Mucosa of descending colon (tissue), 3 donors: Measurements from ENCODE around the gene KRT86. TPM values are rescaled to one million over a fixed set of nuclear protein-coding genes. Genes with fewer than 3 reads are reported as not detected.
"Not testable (repeated sequence)": the region's sequence is repeated elsewhere in the genome, so short reads cannot be mapped to it uniquely, and the experiment has no call there.

ENCODE experiments used
- ATAC-seq: fragments of 200-7000 bp; cut with Tn5 transposase; one replicate; pipeline ENCODE4 v1.9.1; 2020; ENCODE audit warnings: mild to moderate bottlenecking, moderate library complexity
- DNase-seq, 3 donors: peaks; one replicate each; pipeline ENCODE4 v3.0.0-alpha.2; 2020
- H3K36me3 ChIP-seq: fragments of 200-600 bp; one replicate; pipeline ENCODE4 v1.8.0; 2021; ENCODE audit warnings: low read depth, mild to moderate bottlenecking
- H3K4me1 ChIP-seq: fragments of 200-600 bp; one replicate; pipeline ENCODE4 v1.8.0; 2021; ENCODE audit warnings: low read depth, mild to moderate bottlenecking
- H3K4me3 ChIP-seq: fragments of 200-600 bp; one replicate; pipeline ENCODE4 v1.8.0; 2021; ENCODE audit warnings: mild to moderate bottlenecking
- H3K9me3 ChIP-seq: fragments of 200-600 bp; one replicate; pipeline ENCODE4 v1.8.0; 2021; ENCODE audit warnings: mild to moderate bottlenecking
- intact Hi-C, 2 donors: fragments of 100-400 bp; cut with DNase I in 1 of 2; cut with micrococcal nuclease in 1 of 2; formaldehyde crosslinking; loops; one replicate each; pipeline versions ENCODE4 v1.11.0 to v1.11.1; 2022; cut with DNase I, micrococcal nuclease
- total RNA-seq, 3 donors: library from RNA; stranded (reverse); fragmentation: NEBNext Ultra II Directional in 2 of 3; extraction: Animal tissue kit (Norgen Biotek cat#: 25700) in 2 of 3; gene quantifications; one replicate each; pipeline versions ENCODE4 v1.2.1 to v1.2.4, GENCODE V29; 2021 to 2023
- TF ChIP-seq, protein P1 (sequence below): fragments of 200-600 bp; IDR thresholded peaks from one replicate; pipeline ENCODE4 v1.8.0; 2022; ENCODE audit warnings: antibody characterized with exemption, mild to moderate bottlenecking
- donor health status: DM: no; HTN: no; CAD: no; lungs with moderate emphysema.
- donor health status: DM: no; HTN: no; CAD: no.
- donor health status: DM: no; HTN: yes; CAD: no.

Gene KRT86
- total RNA-seq, 3 donors from 2014 or later = 0.35 to 0.58 TPM; not detected in 1

DNA sequence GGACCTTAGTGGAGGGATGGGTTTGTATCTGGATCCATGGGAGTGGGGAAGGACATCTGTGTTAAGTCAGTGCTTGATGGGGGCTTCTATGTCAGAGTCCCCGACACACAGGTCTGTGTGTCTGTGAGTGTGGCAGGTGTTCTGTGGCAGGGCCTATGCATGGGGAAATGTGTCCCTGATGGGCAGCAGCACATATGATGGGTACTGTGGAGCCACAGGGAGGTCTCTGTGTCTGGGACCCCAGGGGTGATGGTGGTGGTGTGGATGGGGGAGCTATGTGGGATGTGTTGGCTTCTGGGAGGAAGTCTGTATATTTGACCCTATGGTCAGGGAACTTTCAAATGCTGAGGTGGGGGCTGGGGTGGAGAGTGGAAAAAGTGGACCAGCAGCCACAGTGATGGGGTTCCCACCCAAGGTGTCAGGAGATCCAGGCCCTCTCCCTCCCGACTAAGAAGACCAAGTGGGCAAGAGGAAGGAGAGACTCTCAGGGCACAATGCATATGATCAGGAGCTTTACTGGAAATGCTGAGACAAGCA is 24.9 kb upstream of the KRT86 start:
- no peaks in the 10 kb centered on the region for H3K36me3 ChIP-seq
- intact Hi-C loops = no loop called here
- no peaks in the 10 kb centered on the region for H3K4me1 ChIP-seq
- ATAC-seq (no peak), DNase-seq (no peak)
- H3K9me3 ChIP-seq = no peaks in the 10 kb centered on the region
- no peak overlapping the region for H3K4me3 ChIP-seq
- TF ChIP-seq, protein P1, sequence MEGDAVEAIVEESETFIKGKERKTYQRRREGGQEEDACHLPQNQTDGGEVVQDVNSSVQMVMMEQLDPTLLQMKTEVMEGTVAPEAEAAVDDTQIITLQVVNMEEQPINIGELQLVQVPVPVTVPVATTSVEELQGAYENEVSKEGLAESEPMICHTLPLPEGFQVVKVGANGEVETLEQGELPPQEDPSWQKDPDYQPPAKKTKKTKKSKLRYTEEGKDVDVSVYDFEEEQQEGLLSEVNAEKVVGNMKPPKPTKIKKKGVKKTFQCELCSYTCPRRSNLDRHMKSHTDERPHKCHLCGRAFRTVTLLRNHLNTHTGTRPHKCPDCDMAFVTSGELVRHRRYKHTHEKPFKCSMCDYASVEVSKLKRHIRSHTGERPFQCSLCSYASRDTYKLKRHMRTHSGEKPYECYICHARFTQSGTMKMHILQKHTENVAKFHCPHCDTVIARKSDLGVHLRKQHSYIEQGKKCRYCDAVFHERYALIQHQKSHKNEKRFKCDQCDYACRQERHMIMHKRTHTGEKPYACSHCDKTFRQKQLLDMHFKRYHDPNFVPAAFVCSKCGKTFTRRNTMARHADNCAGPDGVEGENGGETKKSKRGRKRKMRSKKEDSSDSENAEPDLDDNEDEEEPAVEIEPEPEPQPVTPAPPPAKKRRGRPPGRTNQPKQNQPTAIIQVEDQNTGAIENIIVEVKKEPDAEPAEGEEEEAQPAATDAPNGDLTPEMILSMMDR = no peak

DNA sequence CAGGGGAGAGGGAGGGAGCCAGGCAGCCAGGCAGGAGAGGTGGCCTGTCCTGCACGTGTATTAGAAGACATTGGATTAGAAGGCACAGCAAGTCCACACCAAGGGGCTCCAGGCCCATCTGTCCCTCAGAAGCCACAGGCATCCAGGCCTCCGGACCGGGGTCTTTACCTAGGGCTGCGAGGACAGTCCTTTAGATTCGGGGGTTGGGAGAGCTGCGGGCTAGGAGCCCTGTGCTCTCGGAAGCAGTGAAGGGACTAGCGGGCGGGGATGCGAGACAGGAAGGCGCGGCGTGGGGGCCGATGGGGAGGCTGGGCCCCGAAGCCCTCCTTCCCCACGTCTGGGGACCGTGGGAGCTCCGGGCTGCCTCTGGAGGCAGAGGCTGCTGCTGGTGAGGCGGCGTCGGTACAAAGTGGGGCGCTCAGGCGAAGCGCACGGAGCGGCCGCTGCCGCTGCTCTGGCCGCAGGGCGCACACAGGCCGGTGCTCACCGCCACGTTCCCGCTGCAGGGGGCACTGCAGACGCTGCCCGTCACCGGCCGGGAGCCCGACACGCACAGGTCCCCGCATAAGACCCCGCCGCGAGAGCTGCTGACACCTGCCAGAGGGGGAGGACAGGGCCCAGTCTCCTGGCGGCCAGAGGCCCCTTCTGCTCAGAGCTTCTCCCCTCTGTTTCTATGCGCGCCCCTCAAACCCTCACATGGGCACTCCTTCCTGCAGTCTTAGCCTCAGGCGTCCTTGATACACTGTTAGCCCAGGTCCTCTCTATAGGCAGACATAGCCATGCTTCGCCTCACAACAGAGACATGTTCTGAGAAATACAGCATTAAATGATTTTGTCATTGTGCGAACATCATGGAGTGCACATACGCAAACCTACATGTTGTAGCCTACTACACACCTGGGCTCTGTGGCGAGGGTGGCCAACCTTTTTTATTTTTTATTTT is 24.1 kb upstream of the KRT86 start:
- DNase-seq (no peak), ATAC-seq (no peak)
- no peaks in the 10 kb centered on the region for H3K36me3 ChIP-seq
- intact Hi-C loops = no loop called here
- TF ChIP-seq, protein P1 = no peak
- no peak overlapping the region for H3K4me3 ChIP-seq
- no peaks in the 10 kb centered on the region for H3K4me1 ChIP-seq
- no peaks in the 10 kb centered on the region for H3K9me3 ChIP-seq

DNA sequence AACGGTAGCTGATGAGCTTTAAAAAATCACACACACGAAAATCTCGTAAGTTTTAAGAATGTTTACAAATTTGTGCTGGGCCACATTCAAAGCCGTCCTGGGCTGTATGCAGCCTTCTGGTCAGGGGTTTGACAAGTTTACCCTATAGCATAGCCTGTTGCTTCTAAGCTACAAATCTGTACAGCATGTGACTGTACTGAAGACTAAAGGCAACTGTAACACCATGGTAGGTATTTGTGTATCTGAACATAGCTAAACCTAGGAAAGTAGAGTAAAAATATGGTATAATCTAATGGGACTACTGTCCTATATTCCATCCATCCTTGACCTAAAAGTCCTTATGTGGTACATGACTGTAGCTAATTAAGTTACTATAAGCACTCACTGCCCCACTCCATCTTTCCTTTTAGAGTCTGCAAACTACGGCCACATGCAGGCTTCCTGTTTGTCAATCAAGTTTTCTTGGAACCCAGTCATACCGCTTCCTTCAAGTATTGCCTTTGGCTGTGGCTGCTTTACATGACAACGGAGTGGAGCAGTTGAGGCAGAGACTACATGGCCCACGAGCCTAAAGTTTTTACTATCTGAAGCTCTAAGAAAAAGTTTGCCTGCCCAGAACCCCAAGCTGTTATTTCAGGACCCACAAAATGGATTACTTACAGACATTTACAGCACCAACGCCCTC is 22.9 kb upstream of the KRT86 start:
- TF ChIP-seq, protein P1 = no peak
- Histone ChIP-seq H3K36me3 (no peaks in the 10 kb centered on the region), H3K4me1 (no peaks in the 10 kb centered on the region), H3K4me3 (no peak overlapping the region), H3K9me3 (no peaks in the 10 kb centered on the region)
- DNase-seq (no peak), ATAC-seq (no peak)
- intact Hi-C loops = no loop called here

DNA sequence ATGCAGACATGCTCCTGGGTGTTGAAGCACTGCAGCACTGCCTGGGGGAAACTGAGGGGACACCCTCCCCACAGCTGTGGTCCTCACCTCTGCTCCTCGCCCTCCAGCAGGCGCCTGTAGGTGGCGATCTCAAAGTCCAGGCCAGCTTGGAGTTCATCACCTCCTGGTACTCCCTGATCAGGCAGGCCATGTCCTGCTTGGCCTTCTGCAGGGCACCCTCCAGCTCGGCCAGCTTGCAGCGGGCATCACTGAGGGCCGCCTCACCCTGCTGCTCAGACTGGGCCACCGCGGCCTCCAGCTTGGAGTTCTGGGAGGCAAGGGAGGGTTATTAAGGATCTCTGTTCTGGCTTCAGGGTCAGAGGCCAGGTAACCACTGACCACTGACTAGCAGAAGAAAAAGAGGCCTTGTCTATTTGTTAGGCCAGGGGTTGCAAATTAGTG is 22.2 kb upstream of the KRT86 start:
- DNase-seq, intact Hi-C loops, H3K4me1 ChIP-seq, H3K9me3 ChIP-seq, H3K4me3 ChIP-seq, ATAC-seq, H3K36me3 ChIP-seq: not testable (repeated sequence)

DNA sequence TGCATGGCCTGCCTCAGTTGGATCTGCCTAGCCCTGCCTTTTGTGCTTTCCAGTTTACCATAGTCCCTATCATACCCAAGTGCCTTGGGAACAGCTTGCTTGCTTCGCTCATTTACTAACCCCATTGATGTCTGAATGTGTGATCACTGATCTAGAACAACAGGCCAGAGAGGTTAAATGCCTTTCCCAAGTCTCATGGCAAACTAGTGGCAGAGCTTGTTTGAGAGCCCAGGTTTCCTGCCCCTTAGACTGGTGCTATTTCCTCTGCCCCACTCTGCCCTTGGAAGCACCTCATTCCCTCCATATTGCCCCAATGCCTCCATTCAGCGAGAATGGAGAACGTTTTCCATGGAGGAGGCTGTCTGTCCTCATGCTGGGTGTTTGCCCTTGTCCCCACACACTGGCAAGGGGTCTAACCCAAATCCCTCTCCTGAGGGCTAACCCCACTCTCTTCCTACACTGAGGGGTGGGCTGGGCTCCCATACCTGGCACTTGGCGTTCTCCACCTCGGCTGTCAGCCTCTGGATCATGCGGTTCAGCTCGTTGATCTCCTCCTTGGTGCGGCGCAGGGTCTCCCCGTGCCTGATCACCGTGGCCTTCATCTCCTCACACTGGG is 21.6 kb upstream of the KRT86 start:
- ATAC-seq (no peak), DNase-seq (no peak)
- no peaks in the 10 kb centered on the region for H3K4me1 ChIP-seq
- H3K36me3 ChIP-seq = no peaks in the 10 kb centered on the region
- intact Hi-C loops = no loop called here
- H3K4me3 ChIP-seq = no peak overlapping the region
- H3K9me3 ChIP-seq = no peaks in the 10 kb centered on the region
- TF ChIP-seq, protein P1 = no peak
